MCF 10A (cell line): ENCODE data around the gene MEF2C. TPM values are rescaled to one million over a fixed set of nuclear protein-coding genes. Genes with fewer than 3 reads are reported as not detected.
"Not testable (repeated sequence)": the region's sequence is repeated elsewhere in the genome, so short reads cannot be mapped to it uniquely, and the experiment has no call there.

ENCODE experiments used
- BruUV-seq: library from RNA; stranded (reverse); fragments of 400-500 nt; replicated peaks from 2 replicates; lab custom pipeline; 2021; lab: Mats Ljungman, UMichigan
- CTCF ChIA-PET: fragments of 300-600 bp; sonication (Branson Sonifier 250); formaldehyde crosslinking; extraction: SDS; loops from one replicate; lab custom pipeline; 2021; ENCODE audit warnings: antibody characterized with exemption, inconsistent platforms; lab: Yijun Ruan, JAX
- POLR2A ChIA-PET: fragments of 300-600, 350-650 bp; sonication (Branson Sonifier 250); formaldehyde crosslinking; extraction: SDS; loops from one replicate; lab custom pipeline; 2020; ENCODE audit warnings: antibody characterized with exemption, inconsistent platforms; lab: Yijun Ruan, JAX
- DNase-seq: peaks from one replicate; pipeline ENCODE4 v3.0.0-alpha.2; 2018; ENCODE audit not compliant: unreplicated experiment
- H3K27ac Mint-ChIP-seq: one replicate; pipeline ENCODE4 v1.8.0; 2022; ENCODE audit warnings: mild to moderate bottlenecking, low read depth, mixed read lengths; ENCODE audit not compliant: unreplicated experiment
- H3K27me3 Mint-ChIP-seq: one replicate; pipeline ENCODE4 v1.8.0; 2022; ENCODE audit warnings: mixed read lengths; ENCODE audit not compliant: insufficient read depth, unreplicated experiment
- H3K36me3 Mint-ChIP-seq: one replicate; pipeline ENCODE4 v1.8.0; 2022; ENCODE audit warnings: mild to moderate bottlenecking, moderate library complexity, mixed read lengths; ENCODE audit not compliant: insufficient read depth, unreplicated experiment
- H3K4me1 Mint-ChIP-seq: one replicate; pipeline ENCODE4 v1.8.0; 2022; ENCODE audit warnings: mixed read lengths; ENCODE audit not compliant: insufficient read depth, unreplicated experiment
- H3K4me3 Mint-ChIP-seq: one replicate; pipeline ENCODE4 v1.8.0; 2022; ENCODE audit warnings: mild to moderate bottlenecking, moderate library complexity, mixed read lengths; ENCODE audit not compliant: unreplicated experiment
- H3K9me3 Mint-ChIP-seq: one replicate; pipeline ENCODE4 v1.8.0; 2022; ENCODE audit warnings: mixed read lengths; ENCODE audit not compliant: unreplicated experiment
- intact Hi-C: fragments of 100-400 bp; cut with micrococcal nuclease; formaldehyde crosslinking; loops from 2 replicates; pipeline ENCODE4 v1.14.1; 2022
- total RNA-seq: library from RNA; stranded (reverse); gene quantifications from 2 replicates; pipeline ENCODE4 v1.2.3, GENCODE V29; 2022
- TF ChIP-seq, protein P1 (sequence below): fragments of 200-600 bp; IDR thresholded peaks from one replicate; pipeline ENCODE4 v1.8.0; 2022; ENCODE audit warnings: antibody characterized with exemption, mild to moderate bottlenecking; ENCODE audit not compliant: unreplicated experiment

MEF2C gene
- total RNA-seq, 1 experiment from 2014 or later = 0.05 TPM

DNA sequence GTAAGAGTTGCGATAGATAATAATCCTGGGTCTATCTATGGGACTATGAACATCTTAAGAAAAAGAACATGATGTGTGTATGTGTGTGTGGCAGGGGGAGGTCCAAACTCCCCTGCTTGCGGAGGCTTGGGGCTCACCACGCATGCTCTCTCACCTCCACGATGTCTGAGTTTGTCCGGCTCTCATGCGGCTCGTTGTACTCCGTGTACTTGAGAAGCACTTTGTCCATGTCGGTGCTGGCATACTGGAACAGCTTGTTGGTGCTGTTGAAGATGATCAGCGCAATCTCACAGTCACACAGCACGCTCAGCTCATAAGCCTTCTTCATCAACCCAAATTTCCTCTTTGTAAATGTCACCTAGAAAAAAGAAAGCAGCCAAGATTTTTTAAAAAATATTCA, 78.5 kb downstream of the MEF2C start:
- POLR2A ChIA-PET = no interaction called here
- no peak for DNase-seq
- TF ChIP-seq, protein P1, sequence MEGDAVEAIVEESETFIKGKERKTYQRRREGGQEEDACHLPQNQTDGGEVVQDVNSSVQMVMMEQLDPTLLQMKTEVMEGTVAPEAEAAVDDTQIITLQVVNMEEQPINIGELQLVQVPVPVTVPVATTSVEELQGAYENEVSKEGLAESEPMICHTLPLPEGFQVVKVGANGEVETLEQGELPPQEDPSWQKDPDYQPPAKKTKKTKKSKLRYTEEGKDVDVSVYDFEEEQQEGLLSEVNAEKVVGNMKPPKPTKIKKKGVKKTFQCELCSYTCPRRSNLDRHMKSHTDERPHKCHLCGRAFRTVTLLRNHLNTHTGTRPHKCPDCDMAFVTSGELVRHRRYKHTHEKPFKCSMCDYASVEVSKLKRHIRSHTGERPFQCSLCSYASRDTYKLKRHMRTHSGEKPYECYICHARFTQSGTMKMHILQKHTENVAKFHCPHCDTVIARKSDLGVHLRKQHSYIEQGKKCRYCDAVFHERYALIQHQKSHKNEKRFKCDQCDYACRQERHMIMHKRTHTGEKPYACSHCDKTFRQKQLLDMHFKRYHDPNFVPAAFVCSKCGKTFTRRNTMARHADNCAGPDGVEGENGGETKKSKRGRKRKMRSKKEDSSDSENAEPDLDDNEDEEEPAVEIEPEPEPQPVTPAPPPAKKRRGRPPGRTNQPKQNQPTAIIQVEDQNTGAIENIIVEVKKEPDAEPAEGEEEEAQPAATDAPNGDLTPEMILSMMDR = no peak

DNA sequence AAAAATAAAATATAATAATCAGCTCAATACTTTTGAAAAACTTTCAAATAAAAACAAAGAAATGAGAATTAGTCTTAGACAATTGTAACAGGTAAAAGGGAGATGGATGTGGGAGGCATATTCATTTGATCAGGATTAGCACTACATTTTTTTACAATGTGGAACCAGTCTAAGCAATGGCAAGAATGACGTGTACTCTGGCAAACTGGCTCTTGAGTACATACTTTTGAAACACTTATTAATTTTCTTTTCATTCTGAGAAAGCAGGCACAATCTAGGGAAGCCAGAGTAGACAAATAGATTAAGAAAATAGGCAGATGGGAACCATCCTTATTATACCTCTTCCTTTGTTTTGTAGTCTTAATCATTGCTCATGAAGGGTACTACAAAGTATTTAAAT, 79.7 kb downstream of the MEF2C start:
- CTCF ChIA-PET = interaction anchor here (0.8 kb wide), 1 partner anchor 1317 kb away, joined by 3 read pairs; no protein-coding TSS in a partner anchor
- Mint-ChIP-seq H3K4me3 (no peak overlapping the region), H3K27ac (no peak overlapping the region), H3K27me3 (peaks cover 54% of the 10 kb centered on the region), H3K9me3 (no peaks in the 10 kb centered on the region), H3K36me3 (no peaks in the 10 kb centered on the region), H3K4me1 (no peaks in the 10 kb centered on the region)
- intact Hi-C loops = no loop called here
- no peak for DNase-seq
- BruUV-seq = no TSS peak
- POLR2A ChIA-PET = no interaction called here
- TF ChIP-seq, protein P1 = no peak

More for the DNA sequence above, 78.5 kb downstream of the MEF2C start:
- H3K36me3 Mint-ChIP-seq = no peaks in the 10 kb centered on the region
- H3K4me1 Mint-ChIP-seq = no peaks in the 10 kb centered on the region
- no peak overlapping the region for H3K4me3 Mint-ChIP-seq
- intact Hi-C loops = no loop called here
- H3K9me3 Mint-ChIP-seq = no peaks in the 10 kb centered on the region
- no peak overlapping the region for H3K27ac Mint-ChIP-seq
- CTCF ChIA-PET = interaction anchor here (0.8 kb wide), 1 partner anchor 1316 kb away, joined by 3 read pairs; no protein-coding TSS in a partner anchor
- BruUV-seq = no TSS peak
- H3K27me3 Mint-ChIP-seq = peaks cover 60% of the 10 kb centered on the region

DNA sequence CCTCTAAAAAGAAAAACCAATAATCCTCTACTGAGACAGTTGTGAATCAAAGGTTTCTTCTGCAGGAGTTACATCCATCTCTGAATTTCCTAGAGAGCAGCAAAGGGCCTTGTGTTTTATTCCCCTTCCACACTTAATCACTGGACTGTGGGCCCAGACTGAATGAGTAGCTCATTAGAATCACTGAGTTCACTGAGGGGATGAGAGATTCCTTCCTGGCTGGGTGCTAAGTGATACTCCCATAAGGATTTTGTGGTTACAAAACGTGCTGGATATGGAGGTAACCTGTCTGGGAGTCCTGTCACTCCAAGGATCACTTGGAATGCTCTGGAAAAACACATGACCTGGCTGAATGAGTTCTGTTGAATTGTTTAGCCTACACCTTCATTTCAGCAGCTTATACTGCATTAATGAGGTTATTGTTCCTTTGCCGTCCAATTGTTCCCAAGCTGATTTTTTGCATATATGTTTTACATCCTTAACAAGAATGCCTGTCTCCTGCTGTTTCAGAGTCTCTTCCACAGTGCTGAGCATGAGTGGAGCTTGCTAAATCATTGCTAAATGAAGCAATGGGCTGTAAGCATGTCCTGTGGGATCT, 82.9 kb downstream of the MEF2C start:
- intact Hi-C loops = no loop called here
- DNase-seq = no peak
- POLR2A ChIA-PET = no interaction called here
- Mint-ChIP-seq H3K36me3 (no peaks in the 10 kb centered on the region), H3K27ac (no peak overlapping the region), H3K4me1 (no peaks in the 10 kb centered on the region), H3K27me3 (peaks cover 68% of the 10 kb centered on the region), H3K4me3 (no peak overlapping the region), H3K9me3 (no peaks in the 10 kb centered on the region)
- BruUV-seq = no TSS peak
- CTCF ChIA-PET = interaction anchor here (0.5 to 1.1 kb wide), 3 partner anchors 64 to 109 kb away, joined by 3 to 4 read pairs (median 3); no protein-coding TSS in a partner anchor
- TF ChIP-seq, protein P1 = no peak

DNA sequence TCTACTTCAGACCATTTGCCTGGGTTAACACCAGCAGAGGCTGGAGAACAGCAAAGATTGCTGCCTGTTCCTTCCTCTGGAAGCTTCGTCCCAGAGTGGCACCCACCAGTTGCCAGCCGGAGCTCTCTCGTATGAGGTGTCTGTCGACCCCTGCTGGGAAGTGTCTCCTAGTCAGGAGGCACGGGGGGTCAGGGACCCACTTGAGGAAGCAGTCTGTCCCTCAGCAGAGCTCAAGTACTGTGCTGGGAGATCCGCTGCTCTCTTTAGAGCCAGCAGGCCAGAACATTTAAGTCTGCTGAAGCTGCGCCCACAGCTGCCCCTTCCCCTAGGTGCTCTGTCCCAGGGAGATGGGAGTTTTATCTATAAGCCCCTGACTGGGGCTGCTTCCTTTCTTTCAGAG, 84.1 kb downstream of the MEF2C start:
- H3K4me3 Mint-ChIP-seq, BruUV-seq, intact Hi-C loops, POLR2A ChIA-PET, H3K9me3 Mint-ChIP-seq, DNase-seq, H3K27ac Mint-ChIP-seq, H3K36me3 Mint-ChIP-seq, H3K4me1 Mint-ChIP-seq: not testable (repeated sequence)
- CTCF ChIA-PET = interaction anchor here (0.8 to 1.1 kb wide), 3 partner anchors 31 to 108 kb away, joined by 3 to 4 read pairs (median 3); no protein-coding TSS in a partner anchor
- H3K27me3 Mint-ChIP-seq = peaks cover 68% of the 10 kb centered on the region

GRCh38 chr5:88793797-88794196, 89.2 kb downstream of the MEF2C start:
- H3K27ac Mint-ChIP-seq, DNase-seq, POLR2A ChIA-PET, BruUV-seq, H3K4me3 Mint-ChIP-seq, CTCF ChIA-PET, intact Hi-C loops, H3K4me1 Mint-ChIP-seq, H3K9me3 Mint-ChIP-seq, H3K36me3 Mint-ChIP-seq: not testable (repeated sequence)
- peaks cover 69% of the 10 kb centered on the region for H3K27me3 Mint-ChIP-seq
